Measurements from ENCODE around the gene MICAL3. TPM values are rescaled to one million over a fixed set of nuclear protein-coding genes. Genes with fewer than 3 reads are reported as not detected.
"Not testable (repeated sequence)": the region's sequence is repeated elsewhere in the genome, so short reads cannot be mapped to it uniquely, and the experiment has no call there.

MICAL3 gene
- total RNA-seq, 4 donors from 2014 or later: 24.3 to 29.7 (median 28.2) TPM

- no peak overlapping the region for H3K4me3 ChIP-seq (ENCODE audit: low read depth, poor library complexity, severe bottlenecking)
- intact Hi-C loops (cut with DNase I; ENCODE audit: low total_unique reads): no loop called here
- TF ChIP-seq POLR2A (IDR thresholded peaks at IDR 0.05): no peak
- no peak for TF ChIP-seq CTCF (IDR thresholded peaks at IDR 0.05)
- WGBS, 2 donors: 75 to 84% methylated on average over 6 of the region's 6 CpGs
- no peak for DNase-seq (ENCODE audit: low spot score in 2 of 2)
Observed at GRCh38 chr22:17990147-17990546, 34.2 kb downstream of the MICAL3 start.

GRCh38 chr22:17988800-17989513, 35.4 kb downstream of the MICAL3 start:
- no peak overlapping the region for H3K4me3 ChIP-seq (ENCODE audit: low read depth, poor library complexity, severe bottlenecking)
- no peak for DNase-seq (ENCODE audit: low spot score in 2 of 2)
- TF ChIP-seq POLR2A (IDR thresholded peaks at IDR 0.05) (no peak), CTCF (IDR thresholded peaks at IDR 0.05) (no peak)
- intact Hi-C loops (cut with DNase I; ENCODE audit: low total_unique reads): no loop called here
- 92 to 93% methylated on average over 16 of the region's 16 CpGs for WGBS, 2 donors

- intact Hi-C loops (cut with DNase I; ENCODE audit: low total_unique reads): no loop called here
- no peak for DNase-seq (ENCODE audit: low spot score in 2 of 2)
- 83 to 87% methylated on average over 5 of the region's 5 CpGs for WGBS, 2 donors
- H3K4me3 ChIP-seq (ENCODE audit: low read depth, poor library complexity, severe bottlenecking): no peak overlapping the region
- TF ChIP-seq CTCF (IDR thresholded peaks at IDR 0.05) (no peak), POLR2A (IDR thresholded peaks at IDR 0.05) (no peak)
Observed at GRCh38 chr22:17985606-17986005, 38.8 kb downstream of the MICAL3 start.

DNA sequence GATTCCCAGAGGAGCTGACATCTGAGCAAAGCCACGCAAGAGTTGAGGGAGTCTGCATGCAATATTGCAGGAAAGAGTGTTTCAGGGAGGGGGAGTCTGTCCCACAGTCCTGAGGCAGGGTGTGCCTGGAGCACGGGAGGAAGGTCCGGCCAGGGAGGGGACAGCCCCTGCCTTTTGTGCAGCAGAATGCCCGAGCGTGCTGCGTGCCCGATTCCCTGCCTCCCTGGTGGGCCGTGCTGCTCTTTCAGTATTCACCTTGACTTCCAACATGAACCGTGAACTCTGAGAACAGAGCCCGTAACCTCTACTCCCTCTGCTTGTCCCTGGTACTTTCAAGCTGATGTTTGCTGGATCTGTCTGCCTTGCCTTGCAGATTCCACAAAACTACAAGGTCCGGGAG, 39.3 kb downstream of the MICAL3 start:
- DNase-seq (ENCODE audit: low spot score in 2 of 2); intact Hi-C loops (cut with DNase I; ENCODE audit: low total_unique reads); H3K4me3 ChIP-seq (ENCODE audit: low read depth, poor library complexity, severe bottlenecking): not testable (repeated sequence)
- WGBS, 2 donors: 79 to 80% methylated on average over 11 of the region's 11 CpGs

- H3K4me3 ChIP-seq (ENCODE audit: low read depth, poor library complexity, severe bottlenecking): no peak overlapping the region
- DNase-seq (ENCODE audit: low spot score in 2 of 2): no peak
- TF ChIP-seq CTCF (IDR thresholded peaks at IDR 0.05) (no peak), POLR2A (IDR thresholded peaks at IDR 0.05) (no peak)
- WGBS, 2 donors: 85 to 94% methylated on average over 8 of the region's 8 CpGs
- intact Hi-C loops (cut with DNase I; ENCODE audit: low total_unique reads): no loop called here
Observed at GRCh38 chr22:17984114-17984513, 40.2 kb downstream of the MICAL3 start.

- intact Hi-C loops (cut with DNase I; ENCODE audit: low total_unique reads): no loop called here
Observed at GRCh38 chr22:17982572-17983141, 41.7 kb downstream of the MICAL3 start.

More at GRCh38 chr22:17982572-17983141, 41.7 kb downstream of the MICAL3 start:
- TF ChIP-seq POLR2A (IDR thresholded peaks at IDR 0.05) (no peak), CTCF (IDR thresholded peaks at IDR 0.05) (no peak)
- WGBS, 2 donors: 81% methylated on average over 7 of the region's 7 CpGs
- DNase-seq (ENCODE audit: low spot score in 2 of 2): no peak
- H3K4me3 ChIP-seq (ENCODE audit: low read depth, poor library complexity, severe bottlenecking): no peak overlapping the region
